HepG2 (cell line): ENCODE results near the gene SNX21. TPM values are rescaled to one million over a fixed set of nuclear protein-coding genes. Genes with fewer than 3 reads are reported as not detected.

Experiments used
- BHLHE40 ChIP-seq: IDR thresholded peaks from 2 replicates; pipeline ENCODE4 v1.6.1; 2011; ENCODE audit warnings: low read length, improper control_type of control experiment
- GMEB2 ChIP-seq: IDR thresholded peaks from 2 replicates; pipeline ENCODE4 v1.6.1; 2016; ENCODE audit warnings: missing biosample characterization, missing genetic modification reagents, low read depth
- HNF1A ChIP-seq, 2 experiments: sonication (generic) in 1 of 2; formaldehyde crosslinking in 1 of 2; IDR thresholded peaks; 2 replicates each; pipeline versions ENCODE4 v1.4.0 to v1.6.1; 2016 to 2020; ENCODE audit warnings: borderline replicate concordance in 1 of 2, low read depth in 1 of 2, mild to moderate bottlenecking in 1 of 2, missing genetic modification reagents in 1 of 2
- IKZF5 ChIP-seq: IDR thresholded peaks from 2 replicates; pipeline ENCODE4 v1.6.1; 2018; ENCODE audit warnings: missing genetic modification reagents, mild to moderate bottlenecking, missing compliant biosample characterization
- MATR3 ChIP-seq: sonication (generic); formaldehyde crosslinking; IDR thresholded peaks from 2 replicates; pipeline ENCODE4 v1.4.0; 2020; ENCODE audit warnings: missing genetic modification reagents
- MEIS1 ChIP-seq: sonication (generic); formaldehyde crosslinking; IDR thresholded peaks from 2 replicates; pipeline ENCODE4 v1.9.0; 2021; ENCODE audit warnings: mild to moderate bottlenecking, missing genetic modification reagents, moderate library complexity, borderline replicate concordance
- MIER2 ChIP-seq: IDR thresholded peaks from 2 replicates; pipeline ENCODE4 v1.6.1; 2016; ENCODE audit warnings: missing biosample characterization, missing genetic modification reagents
- PITX1 ChIP-seq: sonication (generic); formaldehyde crosslinking; IDR thresholded peaks from 2 replicates; pipeline ENCODE4 v1.5.1; 2020; ENCODE audit warnings: mild to moderate bottlenecking, missing genetic modification reagents
- RFX1 ChIP-seq: fragments of 450-650 bp; IDR thresholded peaks from 2 replicates; pipeline ENCODE4 v1.6.1; 2017
- SAFB2 ChIP-seq: sonication (generic); formaldehyde crosslinking; IDR thresholded peaks from 2 replicates; pipeline ENCODE4 v1.5.1; 2020; ENCODE audit warnings: missing genetic modification reagents, low read depth, mild to moderate bottlenecking, borderline replicate concordance
- SNAPC4 ChIP-seq: sonication (generic); formaldehyde crosslinking; IDR thresholded peaks from 2 replicates; pipeline ENCODE4 v1.4.0; 2020; ENCODE audit warnings: mild to moderate bottlenecking, missing genetic modification reagents
- ZBTB42 ChIP-seq: sonication (generic); formaldehyde crosslinking; IDR thresholded peaks from 2 replicates; pipeline ENCODE4 v1.5.0; 2020; ENCODE audit warnings: mild to moderate bottlenecking, missing genetic modification reagents
- ZEB1 ChIP-seq: IDR thresholded peaks from 2 replicates; pipeline ENCODE4 v1.6.1; 2012; ENCODE audit warnings: mild to moderate bottlenecking, low read depth, inconsistent platforms; ENCODE audit not compliant: insufficient replicate concordance
- ZNF235 ChIP-seq: sonication (generic); formaldehyde crosslinking; IDR thresholded peaks from 2 replicates; pipeline ENCODE4 v1.8.1; 2023; ENCODE audit warnings: mild to moderate bottlenecking, missing genetic modification reagents, borderline replicate concordance
- ZNF652 ChIP-seq: IDR thresholded peaks from 2 replicates; pipeline ENCODE4 v1.6.1; 2016; ENCODE audit warnings: low read depth, borderline replicate concordance
- ZNF773 ChIP-seq: sonication (generic); formaldehyde crosslinking; IDR thresholded peaks from 2 replicates; pipeline ENCODE4 v1.4.0; 2020; ENCODE audit warnings: missing genetic modification reagents, borderline replicate concordance
- polyA plus RNA-seq, 8 experiments: library from polyadenylated mRNA; depleted of rRNA in 3 of 8; stranded (reverse) in 7 of 8; unstranded in 1 of 8; fragments of >200 nt; fragmentation: Illumina TruSeq in 4 of 8; extraction: Trizol in 4 of 8; gene quantifications; 2 replicates each; pipeline versions ENCODE4 v1.2.1 to v1.2.3, GENCODE V29; 2011 to 2016; ENCODE audit warnings: low read depth in 4 of 8, missing spikeins in 1 of 8, mixed read lengths in 1 of 8; ENCODE audit not compliant: insufficient read depth in 1 of 8
- total RNA-seq, 5 experiments: library from RNA; depleted of rRNA; stranded (reverse); fragments of >200 nt; fragmentation: Illumina TruSeq; extraction: Trizol; gene quantifications; 2 replicates each; pipeline ENCODE4 v1.2.3, GENCODE V29; 2016; ENCODE audit warnings: low read depth in 1 of 5

The SNX21 gene
- total and polyA plus RNA-seq, 2 of the 13 experiments (the other 11 are each of a cell fraction or from before 2014, with no cell fraction given) = 7.7 to 12.8 TPM

GRCh38 chr20:45823949-45824835 is 9.4 kb upstream of the SNX21 start (continued):
- TF ChIP-seq SNAPC4 (CRISPR knock-in tag) (no peak), IKZF5 (no peak), HNF1A (IDR thresholded peaks at IDR 0.05; ENCODE audit: low read depth) (no peak), HNF1A (CRISPR knock-in tag; IDR thresholded peaks at IDR 0.05; ENCODE audit: borderline replicate concordance) (no peak), PITX1 (CRISPR knock-in tag) (no peak), MEIS1 (CRISPR knock-in tag) (no peak), GMEB2 (CRISPR knock-in tag) (no peak), ZNF235 (no peak), ZEB1 (no peak), ZBTB42 (CRISPR knock-in tag) (no peak), BHLHE40 (0 out of 2 replicates have a peak, but pooled peaks have one; percentile 6), MIER2 (CRISPR knock-in tag) (peak; percentile 35; the same call in 1 of the 2 replicates), RFX1 (no peak), SAFB2 (CRISPR knock-in tag) (0 out of 2 replicates have a peak, but pooled peaks have one; percentile 43), ZNF652 (CRISPR knock-in tag) (no peak), ZNF773 (no peak), MATR3 (CRISPR knock-in tag) (no peak)
